ENCODE data around the gene INCENP.

Gene INCENP

GRCh38 chr11:62152245-62153086, 28.7 kb downstream of the INCENP start:
- no peak overlapping the region for H3K4me3 ChIP-seq (ENCODE audit: low read depth, low read length)
- DNase-seq (ENCODE audit: low read depth) = no peak
- no peak for TF ChIP-seq CTCF (IDR thresholded peaks at IDR 0.05; ENCODE audit: insufficient read depth, low read depth, low read length, missing control alignments)

GRCh38 chr11:62153087-62153395, 29.2 kb downstream of the INCENP start:
- no peak for DNase-seq (ENCODE audit: low read depth)
- no peak for TF ChIP-seq CTCF (IDR thresholded peaks at IDR 0.05; ENCODE audit: insufficient read depth, low read depth, low read length, missing control alignments)
- no peak overlapping the region for H3K4me3 ChIP-seq (ENCODE audit: low read depth, low read length)

GRCh38 chr11:62153617-62154016, 29.8 kb downstream of the INCENP start:
- TF ChIP-seq CTCF (IDR thresholded peaks at IDR 0.05; ENCODE audit: insufficient read depth, low read depth, low read length, missing control alignments) = no peak
- no peak overlapping the region for H3K4me3 ChIP-seq (ENCODE audit: low read depth, low read length)
- DNase-seq (ENCODE audit: low read depth) = no peak

GRCh38 chr11:62157603-62158002, 33.8 kb downstream of the INCENP start:
- no peak for DNase-seq (ENCODE audit: low read depth)
- no peak overlapping the region for H3K4me3 ChIP-seq (ENCODE audit: low read depth, low read length)

GRCh38 chr11:62166371-62166770, 42.6 kb downstream of the INCENP start:
- TF ChIP-seq CTCF (IDR thresholded peaks at IDR 0.05; ENCODE audit: insufficient read depth, low read depth, low read length, missing control alignments) = no peak
- no peak overlapping the region for H3K4me3 ChIP-seq (ENCODE audit: low read depth, low read length)
- DNase-seq (ENCODE audit: low read depth) = no peak

More at GRCh38 chr11:62157603-62158002, 33.8 kb downstream of the INCENP start:
- no peak for TF ChIP-seq CTCF (IDR thresholded peaks at IDR 0.05; ENCODE audit: insufficient read depth, low read depth, low read length, missing control alignments)

GRCh38 chr11:62169448-62169847, 45.6 kb downstream of the INCENP start:
- H3K4me3 ChIP-seq (ENCODE audit: low read depth, low read length) = no peak overlapping the region
- TF ChIP-seq CTCF (IDR thresholded peaks at IDR 0.05; ENCODE audit: insufficient read depth, low read depth, low read length, missing control alignments) = no peak
- no peak for DNase-seq (ENCODE audit: low read depth)

GRCh38 chr11:62169935-62170334, 46.1 kb downstream of the INCENP start:
- no peak overlapping the region for H3K4me3 ChIP-seq (ENCODE audit: low read depth, low read length)
- DNase-seq (ENCODE audit: low read depth) = no peak

More at GRCh38 chr11:62169935-62170334, 46.1 kb downstream of the INCENP start:
- TF ChIP-seq CTCF (IDR thresholded peaks at IDR 0.05; ENCODE audit: insufficient read depth, low read depth, low read length, missing control alignments) = no peak

All from GM12865 (cell line).